ENCODE data around the gene TULP4.

DNA sequence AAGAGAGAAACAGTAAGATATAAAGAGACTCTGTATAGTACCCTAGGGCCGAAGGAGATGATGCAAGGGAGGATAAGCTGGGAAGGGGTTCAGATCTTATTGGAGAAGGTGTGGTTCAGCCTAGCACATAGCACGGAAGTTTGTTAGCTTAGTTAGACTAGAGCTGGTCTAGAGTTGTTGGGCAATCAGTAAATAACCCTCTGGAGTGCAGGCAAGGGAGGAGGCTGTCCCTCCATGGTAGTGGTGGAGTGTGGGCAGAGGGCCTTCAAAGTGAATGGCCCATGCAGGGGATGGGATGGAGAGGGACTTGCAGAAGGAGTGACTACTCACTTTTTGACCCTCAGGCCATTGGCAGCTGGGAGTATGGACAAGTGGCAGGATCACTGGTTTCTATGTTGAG, 20.0 kb downstream of the TULP4 start:
- TF ChIP-seq, protein P1, sequence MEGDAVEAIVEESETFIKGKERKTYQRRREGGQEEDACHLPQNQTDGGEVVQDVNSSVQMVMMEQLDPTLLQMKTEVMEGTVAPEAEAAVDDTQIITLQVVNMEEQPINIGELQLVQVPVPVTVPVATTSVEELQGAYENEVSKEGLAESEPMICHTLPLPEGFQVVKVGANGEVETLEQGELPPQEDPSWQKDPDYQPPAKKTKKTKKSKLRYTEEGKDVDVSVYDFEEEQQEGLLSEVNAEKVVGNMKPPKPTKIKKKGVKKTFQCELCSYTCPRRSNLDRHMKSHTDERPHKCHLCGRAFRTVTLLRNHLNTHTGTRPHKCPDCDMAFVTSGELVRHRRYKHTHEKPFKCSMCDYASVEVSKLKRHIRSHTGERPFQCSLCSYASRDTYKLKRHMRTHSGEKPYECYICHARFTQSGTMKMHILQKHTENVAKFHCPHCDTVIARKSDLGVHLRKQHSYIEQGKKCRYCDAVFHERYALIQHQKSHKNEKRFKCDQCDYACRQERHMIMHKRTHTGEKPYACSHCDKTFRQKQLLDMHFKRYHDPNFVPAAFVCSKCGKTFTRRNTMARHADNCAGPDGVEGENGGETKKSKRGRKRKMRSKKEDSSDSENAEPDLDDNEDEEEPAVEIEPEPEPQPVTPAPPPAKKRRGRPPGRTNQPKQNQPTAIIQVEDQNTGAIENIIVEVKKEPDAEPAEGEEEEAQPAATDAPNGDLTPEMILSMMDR (conservative IDR thresholded peaks at IDR 0.05; ENCODE audit: low read depth, low read length) = no peak
- TF ChIP-seq EZH2 (IDR thresholded peaks at IDR 0.05; ENCODE audit: borderline replicate concordance, low read depth, low read length, poor library complexity, severe bottlenecking) = no peak

All from A673 (cell line).